Measurements from ENCODE around the gene GTF2I.
"Not testable (repeated sequence)": the region's sequence is repeated elsewhere in the genome, so short reads cannot be mapped to it uniquely, and the experiment has no call there.

GTF2I gene

GRCh38 chr7:74657692-74658177 is at the start of gene GTF2I:
GTF2I (plus strand) TSS chr7:74657718; CDS start chr7:74689129, 31,411 bp downstream.
- peak; percentile 65 for DNase-seq

GRCh38 chr7:74612015-74612829 is 45.3 kb upstream of the GTF2I start:
- DNase-seq = no peak

- DNase-seq = no peak
Observed at GRCh38 chr7:74615933-74616780, 41.4 kb upstream of the GTF2I start.

GRCh38 chr7:74617180-74617744 is 40.3 kb upstream of the GTF2I start:
- no peak for DNase-seq

- DNase-seq = no peak
Observed at GRCh38 chr7:74619235-74619860, 38.2 kb upstream of the GTF2I start.

GRCh38 chr7:74622228-74622749 is 35.2 kb upstream of the GTF2I start:
- DNase-seq = no peak

GRCh38 chr7:74623135-74623534 is 34.4 kb upstream of the GTF2I start:
- DNase-seq = no peak

GRCh38 chr7:74625446-74625845 is 32.1 kb upstream of the GTF2I start:
- DNase-seq = no peak

- peak; percentile 90 for DNase-seq
Observed at GRCh38 chr7:74627661-74628411, 29.7 kb upstream of the GTF2I start.

GRCh38 chr7:74632505-74632904 is 25.0 kb upstream of the GTF2I start:
- no peak for DNase-seq

- no peak for DNase-seq
Observed at GRCh38 chr7:74633451-74633921, 24.0 kb upstream of the GTF2I start.

- DNase-seq = no peak
Observed at GRCh38 chr7:74637745-74638144, 19.8 kb upstream of the GTF2I start.

- DNase-seq = not testable (repeated sequence)
Observed at GRCh38 chr7:74650055-74650454, 7.5 kb upstream of the GTF2I start.

GRCh38 chr7:74650493-74651132 is 6.9 kb upstream of the GTF2I start:
- not testable (repeated sequence) for DNase-seq

GRCh38 chr7:74651133-74651504 is 6.4 kb upstream of the GTF2I start:
- not testable (repeated sequence) for DNase-seq

GRCh38 chr7:74653686-74654181 is 3.8 kb upstream of the GTF2I start:
- DNase-seq = no peak

- no peak for DNase-seq
Observed at GRCh38 chr7:74654811-74655210, 2.7 kb upstream of the GTF2I start.

GRCh38 chr7:74655324-74655723 is 2.2 kb upstream of the GTF2I start:
- DNase-seq = no peak

- no peak for DNase-seq
Observed at GRCh38 chr7:74655768-74656440, 1.6 kb upstream of the GTF2I start.

- DNase-seq = peak; percentile 58
Observed at GRCh38 chr7:74656441-74656836, 1.1 kb upstream of the GTF2I start.
